ENCODE data around the gene MTA3.

GRCh38 chr2:42804338-42804737 lies 235.9 kb downstream of the MTA3 start:
- TF ChIP-seq POLR2A (IDR thresholded peaks at IDR 0.05; ENCODE audit: low read length), result no peak
- TF ChIP-seq GATA1 (IDR thresholded peaks at IDR 0.05; ENCODE audit: low read depth, low read length), result no peak

Data from erythroblast (primary cell).